Right lung (tissue), 5 donors: Measurements from ENCODE around the gene PGBD5. TPM values are rescaled to one million over a fixed set of nuclear protein-coding genes. Genes with fewer than 3 reads are reported as not detected.

Experiments used
- DNase-seq, 2 donors: peaks; one replicate each; pipeline ENCODE4 v3.0.0-alpha.2; 2013
- polyA plus RNA-seq, 5 donors: library from polyadenylated mRNA; unstranded; fragments of 120-200 nt; gene quantifications; one replicate each; pipeline versions ENCODE4 v1.2.1 to v1.2.3, GENCODE V29; 2013; ENCODE audit warnings: inconsistent platforms in 1 of 5, low replicate concordance in 1 of 5; ENCODE audit not compliant: insufficient read length in 5 of 5, insufficient read depth in 1 of 5

The PGBD5 gene
- polyA plus RNA-seq, 5 donors = 3.3 to 5.8 (median 4.7) TPM

- DNase-seq = no peak
Observed at GRCh38 chr1:230301822-230302221, 124.3 kb downstream of the PGBD5 start.

- no peak for DNase-seq
Observed at GRCh38 chr1:230301322-230301721, 124.8 kb downstream of the PGBD5 start.

- no peak for DNase-seq
Observed at GRCh38 chr1:230300322-230301301, 125.5 kb downstream of the PGBD5 start.

- no peak for DNase-seq
Observed at GRCh38 chr1:230299191-230300006, 126.7 kb downstream of the PGBD5 start.

GRCh38 chr1:230295367-230295766 lies 130.8 kb downstream of the PGBD5 start:
- no peak for DNase-seq

GRCh38 chr1:230293390-230293700 lies 132.8 kb downstream of the PGBD5 start:
- no peak for DNase-seq

- no peak for DNase-seq
Observed at GRCh38 chr1:230292689-230293389, 133.3 kb downstream of the PGBD5 start.

- no peak for DNase-seq
Observed at GRCh38 chr1:230291731-230292620, 134.2 kb downstream of the PGBD5 start.

- no peak for DNase-seq
Observed at GRCh38 chr1:230289350-230289644, 136.8 kb downstream of the PGBD5 start.

GRCh38 chr1:230288641-230289349 lies 137.3 kb downstream of the PGBD5 start:
- no peak for DNase-seq

GRCh38 chr1:230287674-230288315 lies 138.3 kb downstream of the PGBD5 start:
- DNase-seq = no peak

GRCh38 chr1:230286890-230287269 lies 139.3 kb downstream of the PGBD5 start:
- no peak for DNase-seq

GRCh38 chr1:230286166-230286889 lies 139.8 kb downstream of the PGBD5 start:
- no peak for DNase-seq

- no peak for DNase-seq
Observed at GRCh38 chr1:230285351-230285750, 140.8 kb downstream of the PGBD5 start.

- DNase-seq = no peak
Observed at GRCh38 chr1:230284891-230285290, 141.2 kb downstream of the PGBD5 start.

GRCh38 chr1:230283678-230284077 lies 142.5 kb downstream of the PGBD5 start:
- DNase-seq = no peak

GRCh38 chr1:230282157-230282556 lies 144.0 kb downstream of the PGBD5 start:
- DNase-seq = no peak

- DNase-seq = no peak
Observed at GRCh38 chr1:230281556-230281955, 144.6 kb downstream of the PGBD5 start.

GRCh38 chr1:230280906-230281413 lies 145.2 kb downstream of the PGBD5 start:
- DNase-seq = no peak
